B cell (primary cell): ENCODE results near the gene RUFY1.

Experiments used
- CTCF ChIP-seq: fragments of 200-600 bp; IDR thresholded peaks from one replicate; pipeline ENCODE4 v1.8.0; 2022; ENCODE audit warnings: antibody characterized with exemption, mild to moderate bottlenecking
- EZH2 ChIP-seq: IDR thresholded peaks from 2 replicates; pipeline ENCODE4 v1.6.1; 2012; ENCODE audit warnings: borderline replicate concordance, low read depth, mild to moderate bottlenecking, moderate library complexity, low read length; ENCODE audit not compliant: insufficient read depth, poor library complexity, severe bottlenecking

- peak; percentile 38 for TF ChIP-seq CTCF
- TF ChIP-seq EZH2 = no peak
These were observed 20.0 kb upstream of the RUFY1 start for GRCh38 chr5:179530069-179530998.
